Measurements from ENCODE around the gene MAPK4.
"Not testable (repeated sequence)": the region's sequence is repeated elsewhere in the genome, so short reads cannot be mapped to it uniquely, and the experiment has no call there.

MAPK4 gene

DNA sequence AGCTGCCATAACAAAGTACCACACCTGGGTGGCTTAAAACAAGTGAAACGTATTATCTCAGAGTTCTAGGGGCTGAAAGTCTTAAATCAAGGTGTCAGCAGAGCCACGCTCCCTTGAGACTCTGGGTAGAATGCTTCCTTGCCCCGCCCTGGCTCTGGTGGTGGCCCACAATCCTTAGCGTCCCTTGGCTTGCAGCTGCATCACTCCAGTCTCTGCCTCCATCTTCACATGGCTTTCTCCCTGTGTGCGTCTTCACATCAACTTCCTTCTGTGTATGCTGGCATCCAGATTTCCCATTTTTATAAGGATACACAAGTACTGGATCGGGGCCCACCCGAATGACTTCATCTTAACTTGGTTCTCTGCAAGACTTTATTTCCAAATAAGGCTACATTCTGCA lies 197.5 kb downstream of the MAPK4 start:
- H3K27me3 ChIP-seq (ENCODE audit: insufficient read depth, low read length): no peaks in the 10 kb centered on the region

DNA sequence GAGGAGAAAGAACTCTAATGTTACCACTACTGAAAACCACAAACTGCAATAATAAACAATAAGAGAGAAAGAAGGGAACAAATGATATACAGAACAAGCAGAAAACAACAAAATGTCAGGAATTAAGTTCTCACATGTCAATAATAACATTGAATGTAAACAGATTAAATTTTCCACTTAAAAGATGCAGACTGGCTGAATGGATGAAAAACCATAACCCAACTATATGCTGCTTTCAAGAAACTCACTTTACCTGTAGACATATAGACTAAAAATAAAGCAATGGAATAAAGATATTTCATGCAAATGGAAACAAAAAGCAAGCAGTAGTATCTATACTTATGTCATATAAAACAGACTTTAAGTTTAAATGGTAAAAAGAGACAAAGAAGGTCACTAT lies 209.6 kb downstream of the MAPK4 start:
- no peaks in the 10 kb centered on the region for H3K27me3 ChIP-seq (ENCODE audit: insufficient read depth, low read length)
- no peak overlapping the region for H3K27ac ChIP-seq (ENCODE audit: low read depth, low read length)
- no peak overlapping the region for H3K9ac ChIP-seq (ENCODE audit: low read depth, low read length)
- no peak overlapping the region for H3K4me3 ChIP-seq (ENCODE audit: low read length)
- no peaks in the 10 kb centered on the region for H3K4me1 ChIP-seq (ENCODE audit: insufficient read depth, low read length)
- no peaks in the 10 kb centered on the region for H3K36me3 ChIP-seq (ENCODE audit: insufficient read depth, low read length)
- H3K9me3 ChIP-seq (ENCODE audit: insufficient read depth, low read depth, low read length): peaks cover 13% of the 10 kb centered on the region

More for the DNA sequence above, 197.5 kb downstream of the MAPK4 start:
- Histone ChIP-seq H3K27ac (ENCODE audit: low read depth, low read length) (no peak overlapping the region), H3K36me3 (ENCODE audit: insufficient read depth, low read length) (no peaks in the 10 kb centered on the region), H3K9ac (ENCODE audit: low read depth, low read length) (no peak overlapping the region), H3K4me1 (ENCODE audit: insufficient read depth, low read length) (no peaks in the 10 kb centered on the region), H3K9me3 (ENCODE audit: insufficient read depth, low read depth, low read length) (no peaks in the 10 kb centered on the region), H3K4me3 (ENCODE audit: low read length) (no peak overlapping the region)
- WGBS: 93% methylated on average over 7 of the region's 7 CpGs

DNA sequence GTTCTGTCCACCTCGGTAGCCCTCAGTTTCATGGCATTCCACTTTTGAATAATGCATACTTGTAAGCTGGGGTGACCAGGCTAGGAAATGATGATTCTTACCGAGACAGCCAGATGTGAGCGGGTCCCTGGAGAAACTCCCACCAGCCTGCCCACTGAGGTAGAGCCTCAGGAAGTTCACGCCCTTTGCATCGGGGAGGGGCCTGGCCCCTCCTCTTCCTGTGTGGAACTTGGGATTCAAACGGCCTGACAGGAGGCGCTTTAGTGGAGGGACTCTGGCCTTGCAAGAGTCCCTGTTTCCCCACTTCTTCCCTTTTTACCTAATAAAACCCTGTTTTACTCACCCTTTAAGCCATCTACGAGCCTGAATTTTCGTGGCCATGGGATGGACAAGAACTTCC lies 215.3 kb downstream of the MAPK4 start:
- no peak overlapping the region for H3K4me3 ChIP-seq (ENCODE audit: low read length)
- H3K4me1 ChIP-seq (ENCODE audit: insufficient read depth, low read length): peaks cover 6% of the 10 kb centered on the region; the same call in 1 of the 2 replicates
- H3K27me3 ChIP-seq (ENCODE audit: insufficient read depth, low read length): no peaks in the 10 kb centered on the region
- H3K36me3 ChIP-seq (ENCODE audit: insufficient read depth, low read length): no peaks in the 10 kb centered on the region
- 91% methylated on average over 9 of the region's 9 CpGs for WGBS
- no peaks in the 10 kb centered on the region for H3K9me3 ChIP-seq (ENCODE audit: insufficient read depth, low read depth, low read length)
- H3K27ac ChIP-seq (ENCODE audit: low read depth, low read length): no peak overlapping the region
- no peak overlapping the region for H3K9ac ChIP-seq (ENCODE audit: low read depth, low read length)

DNA sequence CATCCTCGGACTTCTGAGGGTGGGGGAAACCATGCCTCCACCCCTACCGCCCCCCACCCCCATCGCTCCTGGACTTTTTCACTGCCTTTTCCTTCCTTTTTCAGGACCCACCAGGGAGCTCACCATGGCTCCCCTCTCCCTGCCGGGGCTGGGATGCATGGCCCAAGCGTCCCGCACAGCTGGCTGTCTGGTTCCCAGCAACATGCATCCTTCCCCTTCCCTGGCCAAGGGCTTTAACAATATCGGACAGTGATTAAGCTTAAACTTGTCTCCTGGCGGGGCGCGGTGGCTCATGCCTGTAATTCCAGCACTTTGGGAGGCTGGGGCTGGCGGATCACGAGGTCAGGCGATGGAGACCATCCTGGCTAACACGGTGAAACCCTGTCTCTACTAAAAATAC lies 215.8 kb downstream of the MAPK4 start:
- no peak overlapping the region for H3K4me3 ChIP-seq (ENCODE audit: low read length)
- 94% methylated on average over 14 of the region's 14 CpGs for WGBS

DNA sequence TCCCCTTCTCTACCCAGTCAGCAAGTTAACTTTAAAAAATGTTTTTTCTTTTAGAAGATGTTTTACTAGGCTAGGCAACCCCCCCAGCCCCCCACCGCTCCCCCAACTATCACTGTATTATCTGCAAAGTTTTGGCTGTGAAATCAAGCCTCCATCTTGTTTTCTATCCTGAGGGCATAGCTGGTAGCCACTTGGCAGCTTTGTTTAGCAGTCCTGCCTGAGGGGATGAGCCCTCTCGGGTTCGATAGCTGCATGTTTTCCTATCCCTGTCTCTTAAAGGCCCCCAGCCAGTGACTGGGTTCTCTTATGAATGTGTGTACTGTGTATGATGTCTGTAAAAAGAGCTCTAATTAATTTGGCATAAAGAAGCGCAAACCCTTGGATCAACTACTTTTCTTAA lies 216.5 kb downstream of the MAPK4 start:
- Histone ChIP-seq H3K4me1 (ENCODE audit: insufficient read depth, low read length) (peaks cover 10% of the 10 kb centered on the region; the same call in 1 of the 2 replicates), H3K9me3 (ENCODE audit: insufficient read depth, low read depth, low read length) (no peaks in the 10 kb centered on the region), H3K4me3 (ENCODE audit: low read length) (no peak overlapping the region), H3K9ac (ENCODE audit: low read depth, low read length) (no peak overlapping the region), H3K27ac (ENCODE audit: low read depth, low read length) (no peak overlapping the region), H3K36me3 (ENCODE audit: insufficient read depth, low read length) (no peaks in the 10 kb centered on the region), H3K27me3 (ENCODE audit: insufficient read depth, low read length) (no peaks in the 10 kb centered on the region)
- WGBS: 71% methylated on average over 4 of the region's 4 CpGs

More for the DNA sequence above, 215.8 kb downstream of the MAPK4 start:
- H3K4me1 ChIP-seq (ENCODE audit: insufficient read depth, low read length): peaks cover 10% of the 10 kb centered on the region; the same call in 1 of the 2 replicates
- no peaks in the 10 kb centered on the region for H3K9me3 ChIP-seq (ENCODE audit: insufficient read depth, low read depth, low read length)
- no peaks in the 10 kb centered on the region for H3K27me3 ChIP-seq (ENCODE audit: insufficient read depth, low read length)
- H3K27ac ChIP-seq (ENCODE audit: low read depth, low read length): no peak overlapping the region
- no peak overlapping the region for H3K9ac ChIP-seq (ENCODE audit: low read depth, low read length)
- no peaks in the 10 kb centered on the region for H3K36me3 ChIP-seq (ENCODE audit: insufficient read depth, low read length)

DNA sequence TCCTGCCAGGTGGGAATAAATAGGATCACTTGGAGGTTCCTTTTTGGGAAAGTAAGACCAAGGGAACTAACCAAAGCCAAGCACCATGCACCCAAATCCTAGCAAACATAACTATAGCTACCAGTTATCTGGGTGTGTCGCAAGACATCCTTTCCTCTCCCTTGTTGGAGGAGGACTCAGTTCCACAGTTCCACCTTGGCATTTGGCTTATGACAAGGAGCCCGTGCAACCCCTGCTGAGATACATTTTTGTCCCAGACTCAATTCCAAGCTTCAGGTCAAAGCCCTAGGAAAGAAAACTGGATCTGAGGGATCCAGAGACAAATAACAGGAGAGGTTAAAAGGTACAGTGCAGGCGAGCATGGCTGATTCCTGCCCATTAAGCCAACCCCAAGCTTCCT lies 219.1 kb downstream of the MAPK4 start:
- not testable (repeated sequence) for H3K27ac ChIP-seq (ENCODE audit: low read depth, low read length); H3K36me3 ChIP-seq (ENCODE audit: insufficient read depth, low read length); H3K27me3 ChIP-seq (ENCODE audit: insufficient read depth, low read length); H3K9ac ChIP-seq (ENCODE audit: low read depth, low read length); H3K4me1 ChIP-seq (ENCODE audit: insufficient read depth, low read length); H3K9me3 ChIP-seq (ENCODE audit: insufficient read depth, low read depth, low read length); H3K4me3 ChIP-seq (ENCODE audit: low read length)
- WGBS: 91% methylated on average over 3 of the region's 3 CpGs

Measured in HUES64 (cell line).